SK-N-SH (cell line): Measurements from ENCODE around the gene SLC44A2. TPM values are rescaled to one million over a fixed set of nuclear protein-coding genes. Genes with fewer than 3 reads are reported as not detected.

Experiments used
- CTCF ChIA-PET: fragments of 300-600, 350-600 bp; formaldehyde crosslinking; extraction: SDS; loops from one replicate; lab custom pipeline; 2021; lab: Yijun Ruan, JAX
- POLR2A ChIA-PET: fragments of 350-600 bp; sonication (Branson Sonifier 250); formaldehyde crosslinking; extraction: SDS; loops from one replicate; lab custom pipeline; 2020; ENCODE audit warnings: antibody characterized with exemption, inconsistent platforms; lab: Yijun Ruan, JAX
- DNase-seq: peaks from one replicate; pipeline ENCODE4 v3.0.0; 2012
- H2AFZ ChIP-seq: fragments of 200-600 bp; sonication (generic); 2 replicates; pipeline ENCODE4 v1.8.1; 2016; ENCODE audit warnings: antibody characterized with exemption, mild to moderate bottlenecking, low read depth
- H3F3A ChIP-seq: fragments of 200-600 bp; sonication (generic); replicated peaks from 2 replicates; pipeline ENCODE3; 2016; ENCODE audit warnings: antibody characterized with exemption, mild to moderate bottlenecking; ENCODE audit not compliant: insufficient read depth
- H3K27ac ChIP-seq, 2 experiments: fragments of 200-500 bp in 1 of 2; fragments of 200-600 bp in 1 of 2; sonication (Bioruptor generic) in 1 of 2; sonication (generic), shearing (Covaris generic) in 1 of 2; 2 replicates each; pipeline versions ENCODE4 v1.5.1 to v1.6.1; 2014 to 2016; ENCODE audit warnings: low read depth in 2 of 2, inconsistent platforms in 1 of 2, low read length in 1 of 2, mild to moderate bottlenecking in 1 of 2, mixed read lengths in 1 of 2
- H3K27me3 ChIP-seq: fragments of 200-600 bp; sonication (generic), shearing (Covaris generic); 2 replicates; pipeline ENCODE4 v1.6.1; 2016; ENCODE audit warnings: mixed run types; ENCODE audit not compliant: insufficient read depth
- H3K36me3 ChIP-seq, 2 experiments: fragments of 200-500 bp in 1 of 2; fragments of 200-600 bp in 1 of 2; sonication (Bioruptor generic) in 1 of 2; sonication (generic) in 1 of 2; replicated peaks in 1 of 2; 2 replicates each; pipeline versions ENCODE3 to v1.5.1; 2014 to 2016; ENCODE audit warnings: low read length in 1 of 2, mild to moderate bottlenecking in 1 of 2; ENCODE audit not compliant: insufficient read depth in 2 of 2, control insufficient read depth in 1 of 2
- H3K4me1 ChIP-seq, 2 experiments: fragments of 200-500 bp in 1 of 2; fragments of 200-600 bp in 1 of 2; sonication (Bioruptor generic) in 1 of 2; sonication (generic), shearing (Covaris generic) in 1 of 2; 2 replicates each; pipeline versions ENCODE4 v1.5.1 to v1.6.1; 2014 to 2016; ENCODE audit warnings: low read depth in 1 of 2, low read length in 1 of 2, mixed run types in 1 of 2; ENCODE audit not compliant: insufficient read depth in 2 of 2, control insufficient read depth in 1 of 2
- H3K4me2 ChIP-seq: fragments of 200-600 bp; sonication (generic), shearing (Covaris generic); 2 replicates; pipeline ENCODE4 v1.6.1; 2017; ENCODE audit warnings: mixed run types
- H3K4me3 ChIP-seq, 2 experiments: fragments of 200-500 bp in 1 of 2; fragments of 200-600 bp in 1 of 2; sonication (Bioruptor generic) in 1 of 2; sonication (generic), shearing (Covaris generic) in 1 of 2; 2 replicates each; pipeline versions ENCODE4 v1.5.1 to v1.8.1; 2014 to 2016; ENCODE audit warnings: low read depth in 2 of 2, inconsistent platforms in 1 of 2, low read length in 1 of 2, mild to moderate bottlenecking in 1 of 2, mixed read lengths in 1 of 2, moderate library complexity in 1 of 2
- H3K79me2 ChIP-seq: fragments of 200-600 bp; sonication (generic); 2 replicates; pipeline ENCODE4 v1.8.1; 2017; ENCODE audit warnings: mild to moderate bottlenecking; ENCODE audit not compliant: insufficient read depth
- H3K9ac ChIP-seq: fragments of 200-600 bp; sonication (generic); 2 replicates; pipeline ENCODE4 v1.6.1; 2017; ENCODE audit warnings: mixed run types
- H3K9me2 ChIP-seq: fragments of 200-600 bp; sonication (generic); 2 replicates; pipeline ENCODE4 v1.6.1; 2017; ENCODE audit warnings: mixed run types
- H3K9me3 ChIP-seq: fragments of 200-600 bp; sonication (generic); 2 replicates; pipeline ENCODE4 v1.6.1; 2017; ENCODE audit warnings: mixed run types, mild to moderate bottlenecking, moderate library complexity
- H4K20me1 ChIP-seq: fragments of 200-600 bp; sonication (generic); 2 replicates; pipeline ENCODE4 v1.6.1; 2017; ENCODE audit warnings: mild to moderate bottlenecking, mixed run types; ENCODE audit not compliant: insufficient read depth
- ELF1 ChIP-seq: IDR thresholded peaks from 2 replicates; pipeline ENCODE4 v1.4.0; 2012
- EP300 ChIP-seq, 2 experiments: IDR thresholded peaks; 2 replicates each; pipeline versions ENCODE4 v1.4.0 to v1.6.1; 2012; ENCODE audit warnings: borderline replicate concordance in 1 of 2, low read depth in 1 of 2, low read length in 1 of 2
- EZH2phosphoT487 ChIP-seq: fragments of 200-600 bp; sonication (generic); IDR thresholded peaks from 2 replicates; pipeline ENCODE4 v1.6.1; 2017; ENCODE audit warnings: low read depth, mixed run types, mild to moderate bottlenecking, antibody characterized with exemption, moderate library complexity, borderline replicate concordance
- FOSL2 ChIP-seq: IDR thresholded peaks from 2 replicates; pipeline ENCODE4 v1.4.0; 2012; ENCODE audit warnings: low read depth, mild to moderate bottlenecking, moderate library complexity, borderline replicate concordance
- MXI1 ChIP-seq: IDR thresholded peaks from 2 replicates; pipeline ENCODE4 v1.6.1; 2012; ENCODE audit warnings: mild to moderate bottlenecking, low read depth, low read length, improper control_type of control experiment
- NRF1 ChIP-seq: IDR thresholded peaks from 2 replicates; pipeline ENCODE4 v1.6.1; 2012; ENCODE audit warnings: low read depth, mild to moderate bottlenecking, low read length
- POLR2AphosphoS5 ChIP-seq: IDR thresholded peaks from 2 replicates; pipeline ENCODE4 v1.6.1; 2012; ENCODE audit warnings: low read depth, low read length
- RAD21 ChIP-seq: IDR thresholded peaks from 2 replicates; pipeline ENCODE4 v1.6.1; 2012; ENCODE audit warnings: mild to moderate bottlenecking, low read length
- REST ChIP-seq: IDR thresholded peaks from 2 replicates; pipeline ENCODE4 v1.6.1; 2012; ENCODE audit warnings: mild to moderate bottlenecking, low read depth, low read length, moderate library complexity
- RFX5 ChIP-seq: IDR thresholded peaks from 2 replicates; pipeline ENCODE4 v1.6.1; 2012; ENCODE audit warnings: mild to moderate bottlenecking, improper control_type of control experiment, low read length
- SMC3 ChIP-seq: IDR thresholded peaks from 2 replicates; pipeline ENCODE4 v1.6.1; 2012; ENCODE audit warnings: low read depth, low read length, improper control_type of control experiment
- USF1 ChIP-seq: IDR thresholded peaks from 2 replicates; pipeline ENCODE4 v1.4.0; 2012; ENCODE audit warnings: low read depth, borderline replicate concordance
- USF2 ChIP-seq: fragments of 150-350 bp; IDR thresholded peaks from 2 replicates; pipeline ENCODE4 v1.6.1; 2017; ENCODE audit warnings: antibody characterized with exemption, low read length, low read depth, borderline replicate concordance
- WGBS: methylation state at CpG from one replicate; pipeline ENCODE4 v1.1.6; 2017; ENCODE audit warnings: low lambda C conversion rate; 5-methylcytosine and 5-hydroxymethylcytosine counted together
- polyA plus RNA-seq, 3 experiments: library from polyadenylated mRNA; depleted of rRNA; stranded (reverse); fragments of >200 nt; gene quantifications; 2 replicates each; pipeline ENCODE4 v1.2.3, GENCODE V29; 2012

Gene SLC44A2
- polyA plus RNA-seq, 1 of the 3 experiments (the other 2 are of a cell fraction): 61.4 TPM

- Histone ChIP-seq H3K9ac (peak overlapping the region; percentile 81), H3K79me2 (peaks cover 37% of the 10 kb centered on the region), H3K9me2 (no peaks in the 10 kb centered on the region), H3K27me3 (peaks cover 15% of the 10 kb centered on the region; the same call in 1 of the 2 replicates), H2AFZ (peak overlapping the region; percentile 99; the same call in 1 of the 2 replicates)
- POLR2A ChIA-PET: interaction anchor here (0.5 to 1.5 kb wide), 3 partner anchors 10 to 284 kb away, joined by 3 to 4 read pairs (median 3); no protein-coding TSS in a partner anchor
- peak; percentile 100 for DNase-seq
- peak; percentile 78 for TF ChIP-seq NRF1
- no peak for TF ChIP-seq USF1
- no peak for TF ChIP-seq EZH2phosphoT487
- no peak for TF ChIP-seq USF2
- no peak for TF ChIP-seq SMC3
- peak; percentile 15; the same call in 1 of the 2 replicates for TF ChIP-seq MXI1
- no peak for TF ChIP-seq RAD21
- TF ChIP-seq POLR2AphosphoS5: peak; percentile 22; the same call in 1 of the 2 replicates
- no peak for TF ChIP-seq RFX5
- no peak for TF ChIP-seq EP300 (IDR thresholded peaks at IDR 0.05; ENCODE audit: borderline replicate concordance in 1 of 2, low read depth in 1 of 2, low read length in 1 of 2)
- TF ChIP-seq FOSL2: no peak
- no peak for TF ChIP-seq REST
- TF ChIP-seq ELF1: no peak
- TF ChIP-seq, all 33 proteins: peak for 3
- peak overlapping the region; percentile 69 to 95 for H3K4me3 ChIP-seq
- WGBS: 0% methylated on average over 18 of the region's 76 CpGs
- CTCF ChIA-PET: interaction anchor here (0.6 to 8.0 kb wide), 7 partner anchors 15 to 185 kb away, joined by 3 to 51 read pairs (median 5); partner anchors contain the start of gene QTRT1
- H3K4me1 ChIP-seq: peaks cover 0 to 8% of the 10 kb centered on the region in 2 experiments; a peak in 1 of 4 replicates
- H3K36me3 ChIP-seq: no peaks in the 10 kb centered on the region
- peak overlapping the region; percentile 54 to 83; a peak in 3 of 4 replicates for H3K27ac ChIP-seq
- H3K9me3 ChIP-seq: no peaks in the 10 kb centered on the region
- peak overlapping the region; percentile 95 for H3K4me2 ChIP-seq
- H4K20me1 ChIP-seq: no peaks in the 10 kb centered on the region
- no peaks in the 10 kb centered on the region for H3F3A ChIP-seq
Observed at GRCh38 chr19:10602330-10603083, 22.8 kb upstream of the SLC44A2 start.
